ENCODE results near the gene RTKN.

DNA sequence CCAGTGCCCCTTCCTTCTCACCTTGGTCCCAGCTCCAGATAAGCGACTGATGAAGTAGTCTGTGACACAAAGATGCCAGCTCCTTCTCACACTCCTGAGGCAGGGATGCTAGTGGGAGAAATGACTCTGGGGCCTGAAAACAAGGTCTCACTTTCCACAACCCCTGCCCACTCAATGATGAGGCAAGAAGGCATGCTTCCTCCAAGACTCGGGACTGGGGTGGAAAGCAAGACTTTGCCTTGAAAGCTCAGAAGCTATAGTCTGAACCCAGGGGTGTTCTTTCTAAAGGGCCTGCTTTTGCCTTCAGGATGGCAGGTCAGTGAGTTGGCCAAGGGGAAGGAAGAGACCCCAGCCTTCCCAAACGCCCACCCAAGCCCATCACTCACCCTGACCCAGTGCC is 39.7 kb upstream of the RTKN start:
- TF ChIP-seq, protein P1, sequence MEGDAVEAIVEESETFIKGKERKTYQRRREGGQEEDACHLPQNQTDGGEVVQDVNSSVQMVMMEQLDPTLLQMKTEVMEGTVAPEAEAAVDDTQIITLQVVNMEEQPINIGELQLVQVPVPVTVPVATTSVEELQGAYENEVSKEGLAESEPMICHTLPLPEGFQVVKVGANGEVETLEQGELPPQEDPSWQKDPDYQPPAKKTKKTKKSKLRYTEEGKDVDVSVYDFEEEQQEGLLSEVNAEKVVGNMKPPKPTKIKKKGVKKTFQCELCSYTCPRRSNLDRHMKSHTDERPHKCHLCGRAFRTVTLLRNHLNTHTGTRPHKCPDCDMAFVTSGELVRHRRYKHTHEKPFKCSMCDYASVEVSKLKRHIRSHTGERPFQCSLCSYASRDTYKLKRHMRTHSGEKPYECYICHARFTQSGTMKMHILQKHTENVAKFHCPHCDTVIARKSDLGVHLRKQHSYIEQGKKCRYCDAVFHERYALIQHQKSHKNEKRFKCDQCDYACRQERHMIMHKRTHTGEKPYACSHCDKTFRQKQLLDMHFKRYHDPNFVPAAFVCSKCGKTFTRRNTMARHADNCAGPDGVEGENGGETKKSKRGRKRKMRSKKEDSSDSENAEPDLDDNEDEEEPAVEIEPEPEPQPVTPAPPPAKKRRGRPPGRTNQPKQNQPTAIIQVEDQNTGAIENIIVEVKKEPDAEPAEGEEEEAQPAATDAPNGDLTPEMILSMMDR (conservative IDR thresholded peaks at IDR 0.05; ENCODE audit: low read depth, low read length), result no peak
- TF ChIP-seq EZH2 (IDR thresholded peaks at IDR 0.05; ENCODE audit: borderline replicate concordance, low read depth, low read length, poor library complexity, severe bottlenecking), result no peak

Measured in A673 (cell line).